GM12878 (cell line): Measurements from ENCODE around the gene STAT4. TPM values are rescaled to one million over a fixed set of nuclear protein-coding genes. Genes with fewer than 3 reads are reported as not detected.

Experiments
- ATAC-seq: fragments of 200-7000 bp; cut with Tn5 transposase; 3 replicates; pipeline ENCODE4 v1.9.1; 2020; ENCODE audit warnings: mild to moderate bottlenecking, moderate library complexity
- BruUV-seq: library from RNA; stranded (reverse); fragments of 400-500 nt; replicated peaks from 2 replicates; lab custom pipeline; 2021; lab: Mats Ljungman, UMichigan
- CTCF ChIA-PET: fragments of 300-600 bp; sonication (Branson Sonifier 250); formaldehyde crosslinking; extraction: SDS; loops from one replicate; lab custom pipeline; 2021; ENCODE audit warnings: inconsistent platforms; lab: Yijun Ruan, JAX
- POLR2A ChIA-PET: fragments of 350-600 bp; formaldehyde crosslinking; extraction: SDS; loops from one replicate; lab custom pipeline; 2021; ENCODE audit warnings: inconsistent platforms; lab: Charles Lee
- RAD21 ChIA-PET: fragments of 300-600 bp; sonication (Branson Sonifier 250); formaldehyde crosslinking; loops from one replicate; lab custom pipeline; 2023; ENCODE audit warnings: antibody characterized with exemption; ENCODE audit not compliant: unreplicated experiment; lab: Charles Lee
- SMC1A ChIA-PET: fragments of 300-600 bp; sonication (Branson Sonifier 250); formaldehyde crosslinking; loops from one replicate; lab custom pipeline; 2023; ENCODE audit not compliant: unreplicated experiment, uncharacterized antibody; lab: Charles Lee
- DNase-seq: peaks from one replicate; pipeline ENCODE4 v3.0.0-alpha.2; 2011; ENCODE audit warnings: low read depth, low spot score
- FAIRE-seq: peaks from 3 replicates; lab custom pipeline; 2011; peaks lifted over from hg19 to GRCh38; lab: Jason Lieb, UNC
- H2AFZ ChIP-seq: 2 replicates; pipeline ENCODE4 v1.6.0; 2011; ENCODE audit warnings: low read depth, low read length, control low read depth; ENCODE audit not compliant: control insufficient read depth
- H3K27ac ChIP-seq: 2 replicates; pipeline ENCODE4 v1.5.1; 2011; ENCODE audit warnings: control low read depth; ENCODE audit not compliant: control insufficient read depth, insufficient read depth
- H3K27me3 ChIP-seq, 2 experiments: replicated peaks in 1 of 2; 2 replicates each; pipeline versions ENCODE4 v1.6.0 to v1.6.1; 2011; ENCODE audit warnings: low read length in 1 of 2; ENCODE audit not compliant: control insufficient read depth in 2 of 2, insufficient read depth in 2 of 2
- H3K36me3 ChIP-seq, 2 experiments: 2 replicates each; pipeline ENCODE4 v1.5.1; 2011; ENCODE audit warnings: low read length in 1 of 2; ENCODE audit not compliant: control insufficient read depth in 2 of 2, insufficient read depth in 2 of 2
- H3K4me1 ChIP-seq: 2 replicates; pipeline ENCODE4 v1.6.1; 2011; ENCODE audit warnings: mild to moderate bottlenecking, low read length, moderate library complexity, mixed read lengths; ENCODE audit not compliant: control insufficient read depth, insufficient read depth
- H3K4me2 ChIP-seq: 2 replicates; pipeline ENCODE4 v1.6.0; 2011; ENCODE audit warnings: control low read depth; ENCODE audit not compliant: control insufficient read depth, insufficient read depth
- H3K4me3 ChIP-seq: fragments of 200-600 bp; sonication (generic); 2 replicates; pipeline ENCODE4 v1.5.1; 2016
- H3K79me2 ChIP-seq: 2 replicates; pipeline ENCODE4 v1.6.0; 2011; ENCODE audit warnings: low read length; ENCODE audit not compliant: control insufficient read depth, insufficient read depth
- H3K9ac ChIP-seq: 2 replicates; pipeline ENCODE4 v1.8.0; 2011; ENCODE audit warnings: low read length, control low read depth, mixed read lengths; ENCODE audit not compliant: control insufficient read depth, insufficient read depth
- H3K9me3 ChIP-seq: replicated peaks from 3 replicates; pipeline ENCODE4 v1.5.1; 2011; ENCODE audit warnings: mild to moderate bottlenecking, low read length; ENCODE audit not compliant: control insufficient read depth, insufficient read depth
- H4K20me1 ChIP-seq: 2 replicates; pipeline ENCODE4 v1.6.0; 2011; ENCODE audit not compliant: control insufficient read depth, insufficient read depth
- BRCA1 ChIP-seq: IDR thresholded peaks from 2 replicates; pipeline ENCODE4 v1.6.1; 2011; ENCODE audit warnings: low read depth, low read length, improper control_type of control experiment
- CBFB ChIP-seq: IDR thresholded peaks from 2 replicates; pipeline ENCODE4 v1.6.1; 2016; ENCODE audit warnings: antibody characterized with exemption, low read depth
- CREB1 ChIP-seq: IDR thresholded peaks from 2 replicates; pipeline ENCODE4 v1.6.1; 2012; ENCODE audit warnings: low read depth, mild to moderate bottlenecking, inconsistent platforms
- EP300 ChIP-seq, 2 experiments: fragments of 150-350 bp in 1 of 2; IDR thresholded peaks; 2 replicates each; pipeline ENCODE4 v1.6.1; 2011 to 2012; ENCODE audit warnings: low read depth in 2 of 2, low read length in 2 of 2, borderline replicate concordance in 1 of 2, improper control_type of control experiment in 1 of 2, inconsistent platforms in 1 of 2; ENCODE audit not compliant: control insufficient read depth in 1 of 2
- IKZF2 ChIP-seq, 2 experiments: fragments of 450-650 bp; IDR thresholded peaks; 2 replicates each; pipeline ENCODE4 v1.6.1; 2017; ENCODE audit warnings: mild to moderate bottlenecking in 2 of 2, moderate library complexity in 2 of 2
- KAT2A ChIP-seq: conservative IDR thresholded peaks from 2 replicates; pipeline ENCODE4 v1.6.1; 2011; ENCODE audit warnings: low read depth, low read length; ENCODE audit not compliant: control insufficient read depth
- RELA ChIP-seq: fragments of 450-650 bp; IDR thresholded peaks from 2 replicates; pipeline ENCODE4 v1.8.0; 2014; ENCODE audit warnings: borderline replicate concordance; ENCODE audit not compliant: partially characterized antibody
- SMAD1 ChIP-seq: fragments of 450-650 bp; IDR thresholded peaks from 2 replicates; pipeline ENCODE4 v1.6.1; 2018; ENCODE audit warnings: mild to moderate bottlenecking, low read depth; ENCODE audit not compliant: partially characterized antibody
- SP1 ChIP-seq: IDR thresholded peaks from one replicate; pipeline ENCODE4 v1.6.1; 2011; ENCODE audit warnings: low read depth, low read length
- ZNF217 ChIP-seq: fragments of 450-650 bp; IDR thresholded peaks from 2 replicates; pipeline ENCODE4 v1.6.1; 2017; ENCODE audit warnings: antibody characterized with exemption, mild to moderate bottlenecking
- WGBS: methylation state at CpG from one replicate; pipeline ENCODE4 v1.1.6; 2016; ENCODE audit warnings: low lambda C conversion rate; ENCODE audit not compliant: insufficient replicate concordance, insufficient coverage; ENCODE audit errors: missing lambda C conversion rate; 5-methylcytosine and 5-hydroxymethylcytosine counted together
- in situ Hi-C: fragments of 300-500 bp; cut with MboI; formaldehyde crosslinking; loops from 9 replicates; pipeline ENCODE4 v1.14.3; 2018; ENCODE audit warnings: mixed read lengths
- intact Hi-C: fragments of 100-400 bp; cut with micrococcal nuclease; formaldehyde crosslinking; loops from one replicate; pipeline ENCODE4 v1.14.2; 2022; ENCODE audit not compliant: unreplicated experiment
- polyA plus RNA-seq, 11 experiments: library from polyadenylated mRNA; depleted of rRNA in 4 of 11; unstranded in 6 of 11; stranded (reverse) in 5 of 11; fragments of >200 nt; fragmentation: Nextera tagmentation in 4 of 11; fragmentation: Illumina TruSeq in 1 of 11; extraction: Ambion mirVana in 4 of 11; extraction: Trizol in 1 of 11; gene quantifications; 1 replicate in 1 of 11; 2 replicates in 10 of 11; pipeline versions ENCODE4 v1.2.1 to v1.2.3, GENCODE V29; 2011 to 2016; ENCODE audit warnings: inconsistent platforms in 2 of 11, missing spikeins in 2 of 11, low read depth in 1 of 11
- total RNA-seq, 4 experiments: library from RNA; depleted of rRNA in 3 of 4; stranded (reverse); fragments of >200 nt in 3 of 4; fragmentation: Illumina TruSeq in 1 of 4; extraction: Trizol in 1 of 4; gene quantifications; 2 replicates each; pipeline versions ENCODE4 v1.2.1 to v1.2.3, GENCODE V29; 2013 to 2021
- TF ChIP-seq, protein P1 (sequence below): fragments of 450-650 bp; formaldehyde crosslinking; IDR thresholded peaks from 2 replicates; pipeline ENCODE4 v1.4.0; 2020; ENCODE audit warnings: mild to moderate bottlenecking, moderate library complexity
- TF ChIP-seq, protein P2 (sequence below): fragments of 450-650 bp; IDR thresholded peaks from 2 replicates; pipeline ENCODE4 v1.6.1; 2018; ENCODE audit warnings: borderline replicate concordance, mild to moderate bottlenecking; ENCODE audit not compliant: partially characterized antibody

The STAT4 gene
- total and polyA plus RNA-seq, 10 of the 15 experiments (the other 5 are each of a cell fraction or from before 2014, with no cell fraction given): 3.1 to 9.3 (median 7.1) TPM

DNA sequence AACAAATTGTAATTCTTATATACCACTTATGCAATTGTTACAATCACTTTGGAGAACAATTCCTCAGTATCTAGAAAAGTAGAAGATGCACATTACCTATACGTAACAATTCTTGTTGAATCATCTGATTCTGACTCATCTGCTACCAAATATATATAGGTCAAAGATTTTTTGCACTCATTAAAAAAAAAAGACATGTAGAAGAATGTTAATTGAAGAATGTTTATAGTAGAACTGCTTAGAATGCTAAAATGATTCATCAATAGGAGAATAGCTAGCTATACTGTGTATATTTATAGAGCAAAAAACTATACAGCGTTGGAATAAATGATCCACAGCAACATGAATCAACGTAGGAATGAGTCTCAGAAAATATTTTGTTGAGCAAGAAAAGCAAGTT lies 107.4 kb downstream of the STAT4 start:
- Histone ChIP-seq H3K9ac (no peak overlapping the region), H4K20me1 (no peaks in the 10 kb centered on the region), H3K4me3 (no peak overlapping the region), H3K9me3 (no peaks in the 10 kb centered on the region; the same call in 2 of the 3 replicates)
- WGBS: 46% methylated on average over 3 of the region's 3 CpGs
- no TSS peak for BruUV-seq
- in situ Hi-C loops: no loop called here
- RAD21 ChIA-PET: no interaction called here
- CTCF ChIA-PET: interaction anchor here (0.6 kb wide), 1 partner anchor 343 kb away, joined by 4 read pairs; no protein-coding TSS in a partner anchor
- TF ChIP-seq CBFB: no peak
- no peak for TF ChIP-seq ZNF217
- no peak for TF ChIP-seq BRCA1
- TF ChIP-seq EP300 (IDR thresholded peaks at IDR 0.05; ENCODE audit: borderline replicate concordance in 1 of 2, control insufficient read depth in 1 of 2, low read depth in 2 of 2, low read length in 2 of 2): no peak
- no peak for TF ChIP-seq CREB1
- TF ChIP-seq, protein P1, sequence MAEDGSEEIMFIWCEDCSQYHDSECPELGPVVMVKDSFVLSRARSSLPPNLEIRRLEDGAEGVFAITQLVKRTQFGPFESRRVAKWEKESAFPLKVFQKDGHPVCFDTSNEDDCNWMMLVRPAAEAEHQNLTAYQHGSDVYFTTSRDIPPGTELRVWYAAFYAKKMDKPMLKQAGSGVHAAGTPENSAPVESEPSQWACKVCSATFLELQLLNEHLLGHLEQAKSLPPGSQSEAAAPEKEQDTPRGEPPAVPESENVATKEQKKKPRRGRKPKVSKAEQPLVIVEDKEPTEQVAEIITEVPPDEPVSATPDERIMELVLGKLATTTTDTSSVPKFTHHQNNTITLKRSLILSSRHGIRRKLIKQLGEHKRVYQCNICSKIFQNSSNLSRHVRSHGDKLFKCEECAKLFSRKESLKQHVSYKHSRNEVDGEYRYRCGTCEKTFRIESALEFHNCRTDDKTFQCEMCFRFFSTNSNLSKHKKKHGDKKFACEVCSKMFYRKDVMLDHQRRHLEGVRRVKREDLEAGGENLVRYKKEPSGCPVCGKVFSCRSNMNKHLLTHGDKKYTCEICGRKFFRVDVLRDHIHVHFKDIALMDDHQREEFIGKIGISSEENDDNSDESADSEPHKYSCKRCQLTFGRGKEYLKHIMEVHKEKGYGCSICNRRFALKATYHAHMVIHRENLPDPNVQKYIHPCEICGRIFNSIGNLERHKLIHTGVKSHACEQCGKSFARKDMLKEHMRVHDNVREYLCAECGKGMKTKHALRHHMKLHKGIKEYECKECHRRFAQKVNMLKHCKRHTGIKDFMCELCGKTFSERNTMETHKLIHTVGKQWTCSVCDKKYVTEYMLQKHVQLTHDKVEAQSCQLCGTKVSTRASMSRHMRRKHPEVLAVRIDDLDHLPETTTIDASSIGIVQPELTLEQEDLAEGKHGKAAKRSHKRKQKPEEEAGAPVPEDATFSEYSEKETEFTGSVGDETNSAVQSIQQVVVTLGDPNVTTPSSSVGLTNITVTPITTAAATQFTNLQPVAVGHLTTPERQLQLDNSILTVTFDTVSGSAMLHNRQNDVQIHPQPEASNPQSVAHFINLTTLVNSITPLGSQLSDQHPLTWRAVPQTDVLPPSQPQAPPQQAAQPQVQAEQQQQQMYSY (CRISPR knock-in tag): no peak
- TF ChIP-seq SMAD1: no peak
- TF ChIP-seq RELA: no peak
- TF ChIP-seq KAT2A: no peak
- no peak for TF ChIP-seq SP1
- TF ChIP-seq, protein P2, sequence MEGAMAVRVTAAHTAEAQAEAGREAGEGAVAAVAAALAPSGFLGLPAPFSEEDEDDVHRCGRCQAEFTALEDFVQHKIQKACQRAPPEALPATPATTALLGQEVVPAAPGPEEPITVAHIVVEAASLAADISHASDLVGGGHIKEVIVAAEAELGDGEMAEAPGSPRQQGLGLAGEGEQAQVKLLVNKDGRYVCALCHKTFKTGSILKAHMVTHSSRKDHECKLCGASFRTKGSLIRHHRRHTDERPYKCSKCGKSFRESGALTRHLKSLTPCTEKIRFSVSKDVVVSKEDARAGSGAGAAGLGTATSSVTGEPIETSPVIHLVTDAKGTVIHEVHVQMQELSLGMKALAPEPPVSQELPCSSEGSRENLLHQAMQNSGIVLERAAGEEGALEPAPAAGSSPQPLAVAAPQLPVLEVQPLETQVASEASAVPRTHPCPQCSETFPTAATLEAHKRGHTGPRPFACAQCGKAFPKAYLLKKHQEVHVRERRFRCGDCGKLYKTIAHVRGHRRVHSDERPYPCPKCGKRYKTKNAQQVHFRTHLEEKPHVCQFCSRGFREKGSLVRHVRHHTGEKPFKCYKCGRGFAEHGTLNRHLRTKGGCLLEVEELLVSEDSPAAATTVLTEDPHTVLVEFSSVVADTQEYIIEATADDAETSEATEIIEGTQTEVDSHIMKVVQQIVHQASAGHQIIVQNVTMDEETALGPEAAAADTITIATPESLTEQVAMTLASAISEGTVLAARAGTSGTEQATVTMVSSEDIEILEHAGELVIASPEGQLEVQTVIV: no peak
- no peak for TF ChIP-seq IKZF2 (IDR thresholded peaks at IDR 0.05)
- TF ChIP-seq, all 136 proteins: peak for 0
- Histone ChIP-seq H3K36me3 (no peaks in the 10 kb centered on the region), H3K27me3 (no peaks in the 10 kb centered on the region; a peak in 1 of 4 replicates), H3K4me2 (no peak overlapping the region), H3K79me2 (no peaks in the 10 kb centered on the region), H3K4me1 (no peaks in the 10 kb centered on the region; the same call in 1 of the 2 replicates), H2AFZ (no peak overlapping the region), H3K27ac (no peak overlapping the region)
- ATAC-seq (no peak), DNase-seq (no peak), FAIRE-seq (no peak)
- intact Hi-C loops: no loop called here
- ChIA-PET SMC1A (interaction anchor here (1.4 kb wide), 1 partner anchor 9 kb away, joined by 4 read pairs; no protein-coding TSS in a partner anchor), POLR2A (no interaction called here)
